Suprapubic skin (tissue), 4 donors: ENCODE results near the gene TBC1D3B. TPM values are rescaled to one million over a fixed set of nuclear protein-coding genes. Genes with fewer than 3 reads are reported as not detected.
"Not testable (repeated sequence)": the region's sequence is repeated elsewhere in the genome, so short reads cannot be mapped to it uniquely, and the experiment has no call there.

Source experiments
- DNase-seq, 2 donors: peaks; one replicate each; pipeline ENCODE4 v3.0.0-alpha.2; 2019; ENCODE audit warnings: low spot score in 2 of 2
- H3K27ac ChIP-seq: fragments of 200-600 bp; sonication (generic); one replicate; pipeline ENCODE4 v1.5.1; 2019
- H3K27me3 ChIP-seq: fragments of 200-600 bp; sonication (generic); one replicate; pipeline ENCODE4 v1.5.1; 2019
- H3K36me3 ChIP-seq: fragments of 200-600 bp; sonication (generic); one replicate; pipeline ENCODE4 v1.5.1; 2019
- H3K4me1 ChIP-seq: fragments of 200-600 bp; sonication (generic); one replicate; pipeline ENCODE4 v1.5.1; 2019
- H3K4me3 ChIP-seq: fragments of 200-600 bp; sonication (generic); one replicate; pipeline ENCODE4 v1.5.1; 2019; ENCODE audit warnings: mild to moderate bottlenecking
- H3K9me3 ChIP-seq: fragments of 200-600 bp; sonication (generic); one replicate; pipeline ENCODE4 v1.5.1; 2019
- CTCF ChIP-seq, 2 donors: fragments of 200-600 bp in 1 of 2; fragments of 450-650 bp in 1 of 2; sonication (generic) in 1 of 2; IDR thresholded peaks; one replicate each; pipeline ENCODE4 v1.5.1; 2016 to 2019; ENCODE audit warnings: antibody characterized with exemption in 2 of 2, mild to moderate bottlenecking in 1 of 2, moderate library complexity in 1 of 2
- EP300 ChIP-seq: sonication (generic); formaldehyde crosslinking; IDR thresholded peaks from one replicate; pipeline ENCODE4 v1.6.1; 2017; ENCODE audit warnings: antibody characterized with exemption
- POLR2A ChIP-seq, 2 donors: fragments of 450-650 bp; IDR thresholded peaks; one replicate each; pipeline ENCODE4 v1.6.1; 2017; ENCODE audit warnings: antibody characterized with exemption in 2 of 2, mild to moderate bottlenecking in 2 of 2, moderate library complexity in 2 of 2
- POLR2AphosphoS5 ChIP-seq, 3 donors: sonication (generic); formaldehyde crosslinking; IDR thresholded peaks; one replicate each; pipeline ENCODE4 v1.6.1; 2017; ENCODE audit warnings: antibody characterized with exemption in 3 of 3
- WGBS: methylation state at CpG from one replicate; pipeline ENCODE4 v1.1.5; 2018; 5-methylcytosine and 5-hydroxymethylcytosine counted together
- total RNA-seq, 4 donors: library from RNA; depleted of rRNA; stranded (reverse); fragments of >200 nt; gene quantifications; one replicate each; pipeline ENCODE4 v1.1.0, GENCODE V29; 2016

Gene TBC1D3B
- total RNA-seq, 4 donors from 2014 or later: 6.1 to 28.3 (median 12.8) TPM

GRCh38 chr17:36212966-36213365 is 36.5 kb upstream of the TBC1D3B start:
- peaks cover 3% of the 10 kb centered on the region for H3K27me3 ChIP-seq
- TF ChIP-seq POLR2AphosphoS5 (IDR thresholded peaks at IDR 0.05) (no peak), EP300 (no peak), CTCF (IDR thresholded peaks at IDR 0.05) (no peak), POLR2A (IDR thresholded peaks at IDR 0.05) (no peak)
- no peaks in the 10 kb centered on the region for H3K36me3 ChIP-seq
- DNase-seq: no peak
- H3K9me3 ChIP-seq: no peaks in the 10 kb centered on the region
- WGBS: 92% methylated on average over 3 of the region's 3 CpGs
- H3K4me3 ChIP-seq: no peak overlapping the region
- no peaks in the 10 kb centered on the region for H3K4me1 ChIP-seq
- H3K27ac ChIP-seq: no peak overlapping the region

- Histone ChIP-seq H3K9me3 (no peaks in the 10 kb centered on the region), H3K4me3 (no peak overlapping the region), H3K4me1 (no peaks in the 10 kb centered on the region), H3K36me3 (no peaks in the 10 kb centered on the region), H3K27ac (no peak overlapping the region), H3K27me3 (peaks cover 3% of the 10 kb centered on the region)
- TF ChIP-seq EP300: no peak
- no peak for TF ChIP-seq POLR2A (IDR thresholded peaks at IDR 0.05)
- no peak for TF ChIP-seq CTCF (IDR thresholded peaks at IDR 0.05)
- no peak for TF ChIP-seq POLR2AphosphoS5 (IDR thresholded peaks at IDR 0.05)
- 61% methylated on average over 4 of the region's 4 CpGs for WGBS
- DNase-seq: no peak
Measured at GRCh38 chr17:36212272-36212605, 35.8 kb upstream of the TBC1D3B start.

DNA sequence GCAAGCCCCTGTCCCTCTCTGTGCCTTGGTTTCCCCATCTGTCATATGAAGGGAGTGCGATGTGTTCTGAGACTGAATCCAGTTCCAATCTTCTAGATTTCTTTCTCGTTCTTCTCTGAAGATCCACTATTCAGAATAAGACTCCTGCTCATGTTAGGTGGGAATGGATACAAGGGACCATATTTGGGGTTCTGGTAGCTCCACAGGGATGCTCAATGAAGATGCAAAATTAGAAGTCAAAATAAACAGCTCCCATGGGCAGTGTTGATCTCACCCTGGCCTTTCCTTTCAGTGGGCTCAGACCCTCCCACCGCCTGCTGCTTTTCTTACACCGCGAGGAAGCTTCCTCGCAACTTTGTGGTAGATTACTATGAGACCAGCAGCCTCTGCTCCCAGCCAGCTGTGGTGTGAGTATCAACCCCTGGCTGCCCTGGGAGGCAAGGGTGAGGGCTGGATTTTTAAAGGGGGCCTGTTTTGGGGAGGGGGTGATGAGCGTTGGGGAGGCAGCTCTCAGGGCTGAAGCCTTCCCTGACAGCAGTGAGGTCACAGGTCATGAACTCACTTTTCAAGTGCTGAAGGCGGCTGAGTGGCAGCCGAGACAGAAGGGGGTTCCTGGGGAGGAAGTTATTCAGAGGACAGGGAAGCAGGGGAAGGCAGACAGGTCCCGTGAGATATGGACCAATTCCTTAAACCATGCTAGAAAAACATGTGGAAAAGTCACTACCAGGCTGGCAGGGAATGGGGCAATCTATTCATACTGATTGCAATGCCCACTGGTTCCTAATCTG is 35.2 kb upstream of the TBC1D3B start:
- H3K27me3 ChIP-seq, H3K9me3 ChIP-seq, H3K4me1 ChIP-seq, H3K27ac ChIP-seq, DNase-seq, H3K36me3 ChIP-seq, H3K4me3 ChIP-seq: not testable (repeated sequence)
- 64% methylated on average over 10 of the region's 10 CpGs for WGBS

DNA sequence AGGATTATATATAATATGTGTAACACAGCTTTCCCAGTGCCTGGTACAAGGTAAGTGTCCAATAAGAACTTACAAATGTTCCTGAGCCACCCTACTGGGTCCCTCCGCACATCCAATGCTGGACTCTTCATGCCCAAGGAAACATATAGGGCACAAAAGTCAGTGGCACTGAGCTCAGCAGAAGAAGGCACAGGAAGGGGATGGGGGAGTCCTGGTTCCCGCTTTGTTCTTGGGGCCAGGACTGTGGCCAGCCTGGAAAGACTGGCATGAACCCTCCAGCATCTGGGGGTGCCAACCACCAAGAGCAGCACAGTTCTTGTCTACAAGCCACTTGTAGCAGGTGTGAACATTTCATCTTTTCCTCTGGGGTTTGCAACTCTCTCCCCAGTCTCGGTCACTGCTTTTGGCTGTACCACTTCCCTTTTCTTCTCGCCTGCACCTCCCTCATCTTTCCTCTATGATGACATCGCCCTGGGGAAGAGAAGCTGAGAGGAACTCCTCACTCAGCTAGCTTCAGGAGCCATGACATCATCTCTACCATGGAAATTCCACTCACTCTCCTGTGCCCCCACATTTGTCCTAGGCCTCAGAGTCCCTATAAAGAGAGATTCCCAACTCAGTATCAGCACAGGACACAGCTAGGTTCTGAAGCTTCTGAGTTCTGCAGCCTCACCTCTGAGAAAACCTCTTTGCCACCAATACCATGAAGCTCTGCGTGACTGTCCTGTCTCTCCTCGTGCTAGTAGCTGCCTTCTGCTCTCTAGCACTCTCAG is 34.2 kb upstream of the TBC1D3B start, which contains the start of gene CCL4L2:
CCL4L2 (plus strand) TSS at position 625 of the 773 bp plus-strand sequence.
- H3K4me3 ChIP-seq, H3K27me3 ChIP-seq, H3K9me3 ChIP-seq, H3K27ac ChIP-seq, DNase-seq, H3K36me3 ChIP-seq, H3K4me1 ChIP-seq: not testable (repeated sequence)
- WGBS: 69% methylated on average over 7 of the region's 7 CpGs

DNA sequence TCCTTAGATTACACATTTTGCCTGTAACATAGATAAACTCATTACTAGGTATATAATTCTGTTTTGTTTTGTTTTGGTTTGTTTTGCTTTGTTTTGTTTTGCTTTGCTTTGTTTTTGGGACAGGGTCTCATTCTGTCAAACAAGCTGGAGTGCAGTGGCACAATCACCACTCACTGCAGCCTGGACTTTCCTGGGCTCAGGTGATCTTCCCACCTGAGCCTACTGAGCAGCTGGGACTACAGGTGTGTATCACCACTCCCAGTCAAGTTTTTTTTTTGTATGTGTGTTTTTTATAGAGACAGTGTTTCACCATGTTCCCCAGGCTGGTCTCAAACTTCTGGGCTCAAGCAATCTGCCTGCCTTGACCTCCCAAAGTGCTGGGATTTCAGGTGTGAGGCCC is 33.1 kb upstream of the TBC1D3B start:
- DNase-seq: no peak
- TF ChIP-seq POLR2A (IDR thresholded peaks at IDR 0.05) (no peak), EP300 (no peak), POLR2AphosphoS5 (IDR thresholded peaks at IDR 0.05) (no peak), CTCF (IDR thresholded peaks at IDR 0.05) (no peak)
- no peak overlapping the region for H3K27ac ChIP-seq
- peaks cover 3% of the 10 kb centered on the region for H3K27me3 ChIP-seq
- no peaks in the 10 kb centered on the region for H3K9me3 ChIP-seq
- no peaks in the 10 kb centered on the region for H3K4me1 ChIP-seq
- no peaks in the 10 kb centered on the region for H3K36me3 ChIP-seq
- no peak overlapping the region for H3K4me3 ChIP-seq

DNA sequence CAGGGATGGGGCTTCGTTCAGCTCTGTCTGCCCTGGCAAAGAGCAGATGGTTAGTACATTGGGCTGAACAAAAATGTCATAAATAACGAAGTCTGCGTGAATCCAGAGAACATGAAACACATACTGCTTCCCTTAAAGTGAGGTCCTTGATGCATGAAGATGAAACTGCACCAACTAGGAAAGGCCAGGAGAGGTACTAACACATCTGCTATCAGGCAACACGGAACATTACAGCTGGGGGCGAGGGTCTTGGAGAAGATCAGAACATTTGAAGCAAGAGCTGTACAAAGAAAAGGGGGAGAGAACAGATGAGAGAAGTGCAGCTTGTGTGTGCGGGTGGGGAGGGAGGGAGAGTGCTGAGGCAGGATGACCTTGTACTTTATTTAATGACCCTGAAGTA is 30.9 kb upstream of the TBC1D3B start:
- not testable (repeated sequence) for H3K36me3 ChIP-seq, H3K27ac ChIP-seq, H3K27me3 ChIP-seq, DNase-seq, H3K9me3 ChIP-seq, H3K4me3 ChIP-seq, H3K4me1 ChIP-seq
- 73% methylated on average over 6 of the region's 6 CpGs for WGBS

DNA sequence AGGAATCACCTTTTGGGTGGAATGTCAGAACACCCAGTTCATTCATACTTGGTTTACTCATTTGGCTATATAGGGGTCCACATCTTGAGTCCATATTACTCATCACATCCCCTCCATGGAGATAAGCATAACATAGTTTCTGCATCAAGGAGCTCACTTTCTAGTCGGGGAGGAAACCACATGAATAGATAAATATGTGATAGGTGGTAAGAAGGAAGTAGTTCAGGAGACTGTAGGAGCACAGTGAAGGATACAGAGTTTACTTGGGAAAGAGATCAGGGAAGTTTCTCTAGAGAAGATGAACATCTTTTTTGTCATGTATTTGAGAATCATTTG is 30.0 kb upstream of the TBC1D3B start:
- H3K9me3 ChIP-seq, H3K4me3 ChIP-seq, H3K4me1 ChIP-seq, H3K27ac ChIP-seq, H3K36me3 ChIP-seq, DNase-seq, H3K27me3 ChIP-seq: not testable (repeated sequence)
- WGBS: 50% methylated on average over 1 of the region's 1 CpG
